CD4-positive, CD25-positive, alpha-beta regulatory T cell (primary cell): ENCODE data around the gene NMRK2. TPM values are rescaled to one million over a fixed set of nuclear protein-coding genes. Genes with fewer than 3 reads are reported as not detected.
A peak's percentile ranks its signal among the peaks of the same experiment; 100 is the strongest.

Source experiments
- ATAC-seq, 2 donors: fragments of 150-1000 bp; cut with Tn5 transposase; one replicate each; pipeline ENCODE4 v1.10.0; 2021; ENCODE audit warnings: low read depth in 2 of 2, moderate number of reproducible peaks in 2 of 2, moderate library complexity in 1 of 2
- DNase-seq, 3 donors: peaks; one replicate each; pipeline versions ENCODE4 v3.0.0 to v3.0.0-alpha.2; 2012 to 2022; ENCODE audit warnings: mixed read lengths in 1 of 3
- H3K27ac ChIP-seq: one replicate; pipeline ENCODE4 v1.7.0; 2013; ENCODE audit warnings: mild to moderate bottlenecking, low read length; ENCODE audit not compliant: insufficient read depth, poor library complexity, severe bottlenecking
- H3K27me3 ChIP-seq: one replicate; pipeline ENCODE4 v1.7.0; 2013; ENCODE audit warnings: low read length; ENCODE audit not compliant: control insufficient read depth, insufficient read depth
- H3K36me3 ChIP-seq: one replicate; pipeline ENCODE4 v1.7.0; 2013; ENCODE audit warnings: mild to moderate bottlenecking, low read length, moderate library complexity; ENCODE audit not compliant: control insufficient read depth, insufficient read depth
- H3K4me1 ChIP-seq: 2 replicates; pipeline ENCODE4 v1.7.0; 2013; ENCODE audit warnings: mild to moderate bottlenecking, low read length; ENCODE audit not compliant: insufficient read depth, control insufficient read depth, poor library complexity, severe bottlenecking
- H3K4me3 ChIP-seq: one replicate; pipeline ENCODE4 v1.7.0; 2013; ENCODE audit warnings: low read depth, mild to moderate bottlenecking, low read length, moderate library complexity
- H3K9me3 ChIP-seq, 2 experiments: 1 replicate in 1 of 2; 2 replicates in 1 of 2; pipeline ENCODE4 v1.7.0; 2013; ENCODE audit warnings: low read length in 2 of 2, mild to moderate bottlenecking in 1 of 2, moderate library complexity in 1 of 2; ENCODE audit not compliant: control insufficient read depth in 2 of 2
- H3K27ac Mint-ChIP-seq, 3 donors: one replicate each; pipeline ENCODE4 v1.8.0; 2020 to 2022; ENCODE audit warnings: mild to moderate bottlenecking in 3 of 3, mixed read lengths in 3 of 3, moderate library complexity in 2 of 3
- H3K27me3 Mint-ChIP-seq: one replicate; pipeline ENCODE4 v1.8.0; 2022; ENCODE audit warnings: mild to moderate bottlenecking, mixed read lengths
- H3K36me3 Mint-ChIP-seq: one replicate; pipeline ENCODE4 v1.8.0; 2020; ENCODE audit warnings: mixed read lengths
- H3K4me1 Mint-ChIP-seq, 4 donors: one replicate each; pipeline ENCODE4 v1.8.0; 2020 to 2022; ENCODE audit warnings: mixed read lengths in 4 of 4, mild to moderate bottlenecking in 1 of 4
- H3K4me3 Mint-ChIP-seq, 4 donors: one replicate each; pipeline ENCODE4 v1.8.0; 2020 to 2022; ENCODE audit warnings: mild to moderate bottlenecking in 4 of 4, mixed read lengths in 4 of 4, moderate library complexity in 3 of 4
- H3K9me3 Mint-ChIP-seq, 7 donors: one replicate each; pipeline ENCODE4 v1.8.0; 2020 to 2022; ENCODE audit warnings: mixed read lengths in 7 of 7, mild to moderate bottlenecking in 3 of 7, moderate library complexity in 2 of 7
- polyA plus RNA-seq, 4 donors: library from polyadenylated mRNA; unstranded; fragments of 300-500 nt; fragmentation: Illumina TruSeq; gene quantifications; one replicate each; pipeline ENCODE4 v1.2.3, GENCODE V29; 2021
- total RNA-seq: library from RNA; stranded (reverse); gene quantifications from one replicate; pipeline ENCODE4 v1.2.3, GENCODE V29; 2022

Gene NMRK2
- total and polyA plus RNA-seq, 5 donors from 2014 or later, result not detected

DNA sequence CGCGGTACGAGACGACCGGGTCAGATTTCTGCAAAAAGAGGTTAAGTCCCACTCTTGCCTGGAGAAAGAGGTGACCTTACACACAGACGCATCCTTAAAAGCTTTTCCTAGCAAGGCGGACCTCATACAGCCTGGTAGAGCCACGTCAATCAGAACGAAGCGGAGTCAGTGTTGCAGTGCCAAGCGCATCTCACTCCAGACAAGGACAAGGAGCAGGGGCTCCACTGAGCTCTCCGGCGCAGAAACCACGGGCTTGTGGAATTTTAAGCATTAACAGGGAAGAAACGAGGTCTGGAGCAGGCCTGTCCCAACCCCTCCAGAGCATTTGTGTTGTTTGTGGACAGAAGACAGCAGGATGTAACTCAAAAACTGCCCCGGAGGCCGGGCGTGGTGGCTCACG, 45.3 kb downstream of the NMRK2 start:
- no peak overlapping the region for H3K4me3 ChIP-seq
- Mint-ChIP-seq H3K9me3 (peaks cover 0 to 2% (median 0%) of the 10 kb centered on the region in 7 donors), H3K36me3 (peaks cover 24% of the 10 kb centered on the region), H3K27ac (peak overlapping the region in 1 of 3 donors; percentile 32), H3K4me3 (peak overlapping the region in 2 of 4 donors; percentile 58 to 68), H3K27me3 (no peaks in the 10 kb centered on the region), H3K4me1 (peaks cover 0 to 16% (median 9%) of the 10 kb centered on the region in 4 donors)
- H3K27ac ChIP-seq, result no peak overlapping the region
- DNase-seq (no peak), ATAC-seq (no peak)
- no peaks in the 10 kb centered on the region for H3K9me3 ChIP-seq
- H3K36me3 ChIP-seq, result peaks cover 79% of the 10 kb centered on the region
- no peaks in the 10 kb centered on the region for H3K27me3 ChIP-seq
- H3K4me1 ChIP-seq, result peaks cover 20% of the 10 kb centered on the region

GRCh38 chr19:3979289-3979673, 46.4 kb downstream of the NMRK2 start:
- peaks cover 89% of the 10 kb centered on the region for H3K36me3 ChIP-seq
- no peak overlapping the region for H3K27ac ChIP-seq
- peaks cover 31% of the 10 kb centered on the region for H3K4me1 ChIP-seq
- H3K36me3 Mint-ChIP-seq, result peaks cover 35% of the 10 kb centered on the region
- H3K27me3 ChIP-seq, result no peaks in the 10 kb centered on the region
- no peaks in the 10 kb centered on the region for H3K27me3 Mint-ChIP-seq
- peak overlapping the region in 1 of 3 donors; percentile 80 for H3K27ac Mint-ChIP-seq
- H3K9me3 Mint-ChIP-seq, result peaks cover 0 to 2% (median 0%) of the 10 kb centered on the region in 7 donors
- no peak overlapping the region for H3K4me3 ChIP-seq
- no peaks in the 10 kb centered on the region for H3K9me3 ChIP-seq
- DNase-seq (peak in 1 of 3 donors; percentile 14), ATAC-seq (no peak)
- H3K4me3 Mint-ChIP-seq, result peak overlapping the region; percentile 21 to 85 (median 53)
- peaks cover 0 to 27% (median 19%) of the 10 kb centered on the region in 4 donors for H3K4me1 Mint-ChIP-seq

DNA sequence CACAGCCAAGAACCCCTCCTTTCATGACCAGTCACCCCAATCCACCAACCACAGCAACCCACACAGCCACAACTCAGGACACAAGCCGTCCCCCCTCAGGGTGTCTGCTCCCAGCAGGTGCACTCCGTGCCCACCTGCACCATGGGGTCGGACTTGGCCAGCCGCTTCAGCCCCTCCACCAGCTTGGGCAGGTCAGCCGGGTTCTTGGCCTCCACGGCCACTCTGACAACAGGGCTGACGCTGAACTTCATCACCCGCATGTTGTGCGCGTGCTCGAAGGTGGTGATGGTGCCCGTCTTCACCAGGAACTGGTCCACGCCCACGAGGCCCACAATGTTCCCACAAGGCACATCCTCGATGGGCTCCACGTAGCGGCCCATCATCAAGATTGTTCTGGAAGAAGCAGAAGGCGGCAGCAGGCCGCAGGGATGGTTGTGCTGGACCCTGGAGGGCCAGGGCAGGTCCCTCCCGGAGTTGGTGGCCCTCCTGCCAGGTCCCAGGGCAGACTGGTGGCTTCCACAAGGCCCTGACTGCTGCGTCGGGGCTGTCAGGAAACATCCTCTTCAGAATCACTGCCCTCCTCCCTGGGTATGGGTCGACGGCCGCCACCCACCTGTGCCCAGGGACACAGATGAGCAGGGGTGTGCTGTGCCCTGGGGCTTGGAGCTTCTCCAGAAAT, 46.9 kb downstream of the NMRK2 start:
- no peaks in the 10 kb centered on the region for H3K27me3 ChIP-seq
- H3K9me3 ChIP-seq, result no peaks in the 10 kb centered on the region
- Mint-ChIP-seq H3K4me3 (peak overlapping the region; percentile 21 to 85 (median 53)), H3K27ac (peak overlapping the region in 1 of 3 donors; percentile 80), H3K27me3 (no peaks in the 10 kb centered on the region), H3K4me1 (peaks cover 0 to 33% (median 23%) of the 10 kb centered on the region in 4 donors), H3K36me3 (peaks cover 40% of the 10 kb centered on the region), H3K9me3 (peaks cover 0 to 2% (median 0%) of the 10 kb centered on the region in 7 donors)
- no peak overlapping the region for H3K4me3 ChIP-seq
- peaks cover 89% of the 10 kb centered on the region for H3K36me3 ChIP-seq
- H3K27ac ChIP-seq, result no peak overlapping the region
- peaks cover 35% of the 10 kb centered on the region for H3K4me1 ChIP-seq
- ATAC-seq (no peak), DNase-seq (peak in 1 of 3 donors; percentile 12)

GRCh38 chr19:3980353-3981251, 47.7 kb downstream of the NMRK2 start:
- Histone ChIP-seq H3K27me3 (no peaks in the 10 kb centered on the region), H3K4me3 (no peak overlapping the region), H3K9me3 (no peaks in the 10 kb centered on the region), H3K4me1 (peaks cover 38% of the 10 kb centered on the region), H3K36me3 (peaks cover 83% of the 10 kb centered on the region), H3K27ac (no peak overlapping the region)
- H3K4me3 Mint-ChIP-seq, result peak overlapping the region in 2 of 4 donors; percentile 43 to 84
- DNase-seq, result no peak
- peaks cover 2 to 38% (median 26%) of the 10 kb centered on the region in 4 donors for H3K4me1 Mint-ChIP-seq
- no peak overlapping the region for H3K27ac Mint-ChIP-seq
- H3K27me3 Mint-ChIP-seq, result peaks cover 4% of the 10 kb centered on the region
- H3K9me3 Mint-ChIP-seq, result peaks cover 0 to 2% (median 0%) of the 10 kb centered on the region in 7 donors
- ATAC-seq, result no peak
- H3K36me3 Mint-ChIP-seq, result peaks cover 39% of the 10 kb centered on the region

- Histone ChIP-seq H3K36me3 (peaks cover 75% of the 10 kb centered on the region), H3K4me3 (no peak overlapping the region), H3K27me3 (no peaks in the 10 kb centered on the region), H3K9me3 (no peaks in the 10 kb centered on the region), H3K27ac (no peak overlapping the region), H3K4me1 (peaks cover 45% of the 10 kb centered on the region)
- peaks cover 32% of the 10 kb centered on the region for H3K36me3 Mint-ChIP-seq
- peak overlapping the region in 2 of 4 donors; percentile 71 to 82 for H3K4me3 Mint-ChIP-seq
- H3K27ac Mint-ChIP-seq, result no peak overlapping the region
- DNase-seq, result no peak
- peaks cover 9 to 46% (median 31%) of the 10 kb centered on the region in 4 donors for H3K4me1 Mint-ChIP-seq
- peaks cover 0 to 2% (median 0%) of the 10 kb centered on the region in 7 donors for H3K9me3 Mint-ChIP-seq
- ATAC-seq, result no peak
- H3K27me3 Mint-ChIP-seq, result peaks cover 5% of the 10 kb centered on the region
Measured at GRCh38 chr19:3981373-3981735, 48.5 kb downstream of the NMRK2 start.

GRCh38 chr19:3981736-3982681, 49.1 kb downstream of the NMRK2 start:
- Mint-ChIP-seq H3K27ac (no peak overlapping the region), H3K36me3 (peaks cover 30% of the 10 kb centered on the region), H3K4me3 (peak overlapping the region; percentile 56 to 98 (median 76)), H3K9me3 (peaks cover 0 to 2% (median 0%) of the 10 kb centered on the region in 7 donors), H3K4me1 (peaks cover 15 to 52% (median 36%) of the 10 kb centered on the region in 4 donors), H3K27me3 (peaks cover 5% of the 10 kb centered on the region)
- H3K9me3 ChIP-seq, result no peaks in the 10 kb centered on the region
- H3K4me3 ChIP-seq, result no peak overlapping the region
- no peak overlapping the region for H3K27ac ChIP-seq
- H3K4me1 ChIP-seq, result peaks cover 52% of the 10 kb centered on the region
- DNase-seq (no peak), ATAC-seq (no peak)
- H3K36me3 ChIP-seq, result peaks cover 69% of the 10 kb centered on the region
- no peaks in the 10 kb centered on the region for H3K27me3 ChIP-seq
